Aorta (tissue), 5 donors: Measurements from ENCODE around the gene TAL1. TPM values are rescaled to one million over a fixed set of nuclear protein-coding genes. Genes with fewer than 3 reads are reported as not detected.
"Not testable (repeated sequence)": the region's sequence is repeated elsewhere in the genome, so short reads cannot be mapped to it uniquely, and the experiment has no call there.

Source experiments
- ATAC-seq: fragments of 200-7000 bp; cut with Tn5 transposase; one replicate; pipeline ENCODE4 v1.9.1; 2022; ENCODE audit warnings: moderate library complexity; ENCODE audit not compliant: low FRiP score
- DNase-seq, 2 donors: peaks; one replicate each; pipeline ENCODE4 v3.0.0-alpha.2; 2020
- H3K27ac ChIP-seq, 2 donors: one replicate each; pipeline ENCODE4 v1.5.1; 2013; ENCODE audit warnings: low read length in 2 of 2, mild to moderate bottlenecking in 2 of 2, moderate library complexity in 2 of 2, control low read depth in 1 of 2, inconsistent platforms in 1 of 2, low read depth in 1 of 2
- H3K27me3 ChIP-seq, 2 donors: one replicate each; pipeline ENCODE4 v1.6.1; 2013; ENCODE audit warnings: control low read depth in 1 of 2, low read length in 1 of 2, mild to moderate bottlenecking in 1 of 2, moderate library complexity in 1 of 2; ENCODE audit not compliant: insufficient read depth in 2 of 2, control insufficient read depth in 1 of 2
- H3K36me3 ChIP-seq, 2 donors: one replicate each; pipeline ENCODE4 v1.6.1; 2013; ENCODE audit warnings: control low read depth in 1 of 2, low read length in 1 of 2, mild to moderate bottlenecking in 1 of 2; ENCODE audit not compliant: insufficient read depth in 2 of 2, control insufficient read depth in 1 of 2
- H3K4me1 ChIP-seq, 2 donors: one replicate each; pipeline ENCODE4 v1.6.1; 2013; ENCODE audit warnings: low read length in 2 of 2, control low read depth in 1 of 2, mild to moderate bottlenecking in 1 of 2, moderate library complexity in 1 of 2; ENCODE audit not compliant: insufficient read depth in 2 of 2, control insufficient read depth in 1 of 2
- H3K4me3 ChIP-seq, 2 donors: one replicate each; pipeline ENCODE4 v1.5.1; 2013; ENCODE audit warnings: low read length in 2 of 2, control low read depth in 1 of 2, mild to moderate bottlenecking in 1 of 2
- H3K9me3 ChIP-seq: one replicate; pipeline ENCODE4 v1.6.1; 2013; ENCODE audit warnings: mild to moderate bottlenecking, low read length; ENCODE audit not compliant: control insufficient read depth
- WGBS, 2 donors: extraction: QIAGEN DNeasy Blood & Tissue Kit; methylation state at CpG; one replicate each; pipeline ENCODE4 v1.1.7; 2013; 5-methylcytosine and 5-hydroxymethylcytosine counted together
- intact Hi-C, 2 donors: fragments of 100-400 bp; cut with DNase I; formaldehyde crosslinking; loops; one replicate each; pipeline versions ENCODE4 v1.14.2 to v1.15.0; 2022
- long read RNA-seq, 2 donors: library from polyadenylated mRNA; unstranded; transcript quantifications; one replicate each; pipeline ENCODE4 v2.0.0, GENCODE V29; 2020 to 2021
- polyA plus RNA-seq, 2 donors: library from polyadenylated mRNA; stranded (reverse); fragments of 200-250 nt; gene quantifications; one replicate each; pipeline ENCODE4 v1.2.3, GENCODE V29; 2013
- total RNA-seq, 2 donors: library from RNA; stranded (reverse); fragmentation: NEBNext Ultra II Directional; extraction: Animal tissue kit (Norgen Biotek cat#: 25700); gene quantifications; one replicate each; pipeline ENCODE4 v1.2.1, GENCODE V29; 2021
- donor health status: healthy with polysubstance abuse.
- donor health status: Bipolar disorder and iron deficiency.
- donor health status: DM: no; HTN: no; CAD: no.
- donor health status: DM: no; HTN: no; CAD: no.
- donor health status: DM: yes; HTN: yes; CAD: no.

The TAL1 gene
- total RNA-seq (10 to 100 TPM in 1 of 2 donors, 1 to 10 TPM in 1; 6.0 to 12.3 TPM), polyA plus RNA-seq (under 1 TPM; 0.63 to 0.77 TPM)
- long read RNA-seq, donor 1: 0 reads
- long read RNA-seq, donor 2: 0 reads

DNA sequence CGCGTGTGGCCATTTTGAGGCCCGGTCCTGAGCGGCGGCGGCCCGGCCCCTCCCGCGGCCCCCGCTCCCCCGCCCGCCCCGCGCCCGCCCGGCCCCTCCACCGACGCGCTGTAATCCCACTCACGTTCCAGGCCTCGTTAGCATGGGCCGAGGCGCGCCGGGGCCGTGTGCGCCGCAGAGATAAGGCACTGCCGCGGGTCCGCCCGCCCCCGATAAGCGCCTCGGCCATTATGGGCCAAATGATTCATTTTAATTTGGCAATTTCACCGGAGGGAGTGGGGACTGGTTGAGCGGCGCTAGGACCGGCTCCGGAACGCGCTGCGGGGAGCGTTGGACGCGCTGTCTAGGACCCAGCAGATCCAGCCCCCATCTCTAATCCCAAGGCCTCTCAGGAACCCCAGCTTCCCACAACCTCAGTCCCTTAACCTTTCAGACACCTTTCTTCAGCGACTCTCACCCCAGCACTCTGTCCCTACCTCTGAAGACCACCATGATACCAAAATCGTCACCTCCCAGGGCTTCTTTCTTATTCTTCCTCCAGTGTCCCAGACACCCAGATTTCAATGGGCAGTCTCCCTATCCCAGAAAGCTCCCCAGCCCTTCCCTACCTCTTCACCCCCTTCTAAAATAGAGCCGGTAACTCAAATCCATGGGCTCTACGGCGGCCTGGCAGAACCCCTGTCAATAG, at the start of gene TAL1:
TAL1 (minus strand) TSS at position 39 of the 688 bp plus-strand sequence. CDS start 6,337 bp downstream, outside the sequence.
- no peaks in the 10 kb centered on the region for H3K27me3 ChIP-seq
- ATAC-seq: peak; percentile 61

DNA sequence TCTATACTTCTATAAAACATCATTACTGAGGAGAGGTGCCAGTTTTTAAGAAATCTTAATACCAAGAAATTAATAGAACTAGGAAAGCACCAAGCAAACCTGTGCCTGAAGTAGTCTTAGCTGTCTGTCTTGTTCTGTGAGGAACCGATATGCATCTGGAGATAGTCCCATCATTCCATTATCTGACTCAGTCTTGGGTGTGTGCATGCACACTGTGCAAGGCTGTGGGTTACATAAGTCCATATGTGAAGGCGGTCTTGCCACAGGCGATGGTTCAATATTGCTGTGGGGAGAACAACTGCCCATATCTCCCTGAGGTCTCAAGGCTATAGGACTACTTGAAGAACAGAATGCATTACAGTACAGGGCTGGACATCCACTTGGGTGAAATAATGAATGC, 48.1 kb upstream of the TAL1 start:
- Histone ChIP-seq H3K4me1 (no peaks in the 10 kb centered on the region), H3K27ac (no peak overlapping the region), H3K4me3 (no peak overlapping the region), H3K36me3 (no peaks in the 10 kb centered on the region), H3K9me3 (no peaks in the 10 kb centered on the region), H3K27me3 (no peaks in the 10 kb centered on the region)
- no peak for DNase-seq
- intact Hi-C loops: no loop called here
- no peak for ATAC-seq
- WGBS, 2 donors: 96 to 97% methylated on average over 3 of the region's 3 CpGs

More for the DNA sequence above, at the start of gene TAL1:
- no peak for DNase-seq
- Histone ChIP-seq H3K27ac (no peak within 1 kb of the TSS), H3K4me1 (no peaks in the 10 kb centered on the region), H3K9me3 (no peaks in the 10 kb centered on the region), H3K36me3 (no peaks in the 10 kb centered on the region), H3K4me3 (no peak within 1 kb of the TSS)
- 17 to 21% methylated on average over 45 to 51 of the region's 51 CpGs for WGBS, 2 donors
- intact Hi-C loops: loop anchor here in 1 of 2 donors (5.0 kb wide), 1 partner anchor 35 kb away; no protein-coding TSS in a partner anchor

DNA sequence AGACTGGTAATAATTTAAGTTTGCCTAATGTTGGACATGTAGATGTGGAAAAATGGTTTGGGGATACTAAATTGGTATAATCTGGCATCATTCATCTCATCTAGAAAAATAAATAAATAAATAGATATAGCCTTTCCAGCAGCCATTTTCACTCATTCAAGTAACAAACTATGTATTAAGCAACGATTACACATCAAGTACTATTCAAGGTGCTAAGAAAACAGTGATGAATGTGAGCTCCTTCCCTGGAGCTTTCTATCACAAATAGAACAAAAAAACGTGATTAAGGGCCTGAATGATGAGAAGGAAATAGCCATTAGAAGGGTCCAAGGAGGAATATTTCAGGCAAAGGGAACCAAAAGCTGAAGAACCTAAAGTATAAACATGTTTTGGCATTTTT, 44.8 kb upstream of the TAL1 start:
- WGBS, 2 donors: 78 to 83% methylated on average over 2 of the region's 2 CpGs
- H3K4me1 ChIP-seq: no peaks in the 10 kb centered on the region

DNA sequence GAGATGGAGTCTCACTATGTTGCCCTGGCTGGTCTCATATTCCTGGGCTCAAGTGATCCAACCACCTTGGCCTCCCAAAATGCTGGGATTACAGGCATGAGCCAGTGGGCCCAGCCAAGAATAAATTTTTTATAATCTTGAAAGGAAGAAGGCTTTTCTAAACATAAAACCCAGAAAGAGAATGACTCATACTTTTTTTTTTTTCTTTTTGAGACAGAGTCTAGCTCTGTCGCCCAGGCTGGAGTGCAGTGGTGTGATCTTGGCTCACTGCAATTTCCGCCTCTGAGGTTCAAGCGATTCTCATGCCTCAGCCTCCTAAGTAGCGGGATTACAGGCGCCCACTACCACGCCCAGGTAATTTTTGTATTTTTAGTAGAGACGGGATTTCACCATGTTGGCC, 43.8 kb upstream of the TAL1 start:
- H3K27ac ChIP-seq, DNase-seq, H3K9me3 ChIP-seq, H3K36me3 ChIP-seq, ATAC-seq, H3K4me3 ChIP-seq, H3K27me3 ChIP-seq, H3K4me1 ChIP-seq, intact Hi-C loops: not testable (repeated sequence)
- 64 to 67% methylated on average over 7 of the region's 7 CpGs for WGBS, 2 donors

More for the DNA sequence above, 44.8 kb upstream of the TAL1 start:
- Histone ChIP-seq H3K27ac (no peak overlapping the region), H3K27me3 (no peaks in the 10 kb centered on the region), H3K9me3 (no peaks in the 10 kb centered on the region), H3K36me3 (no peaks in the 10 kb centered on the region), H3K4me3 (no peak overlapping the region)
- intact Hi-C loops: no loop called here
- no peak for ATAC-seq
- DNase-seq: no peak

DNA sequence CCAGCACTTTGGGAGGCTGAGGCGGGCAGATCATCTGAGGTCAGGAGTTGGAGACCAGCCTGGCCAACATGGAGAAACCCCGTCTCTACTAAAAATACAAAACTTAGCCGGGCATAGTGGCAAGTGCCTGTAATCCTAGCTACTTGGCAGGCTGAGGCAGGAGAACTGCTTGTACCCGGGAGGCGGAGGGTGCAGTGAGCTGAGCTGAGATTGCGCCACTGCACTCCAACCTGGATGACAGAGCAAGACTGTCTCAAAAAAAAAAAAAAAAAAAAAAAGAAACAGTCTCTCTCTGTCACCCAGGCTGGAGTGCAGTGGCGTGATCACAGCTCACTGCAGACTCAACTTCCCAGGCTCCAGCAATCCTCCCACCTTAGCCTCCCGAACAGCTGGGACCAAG, 33.5 kb upstream of the TAL1 start:
- H3K27ac ChIP-seq, H3K9me3 ChIP-seq, intact Hi-C loops, ATAC-seq, H3K4me1 ChIP-seq, DNase-seq, H3K4me3 ChIP-seq, H3K36me3 ChIP-seq, H3K27me3 ChIP-seq: not testable (repeated sequence)
- WGBS, 2 donors: 92 to 93% methylated on average over 8 of the region's 8 CpGs

DNA sequence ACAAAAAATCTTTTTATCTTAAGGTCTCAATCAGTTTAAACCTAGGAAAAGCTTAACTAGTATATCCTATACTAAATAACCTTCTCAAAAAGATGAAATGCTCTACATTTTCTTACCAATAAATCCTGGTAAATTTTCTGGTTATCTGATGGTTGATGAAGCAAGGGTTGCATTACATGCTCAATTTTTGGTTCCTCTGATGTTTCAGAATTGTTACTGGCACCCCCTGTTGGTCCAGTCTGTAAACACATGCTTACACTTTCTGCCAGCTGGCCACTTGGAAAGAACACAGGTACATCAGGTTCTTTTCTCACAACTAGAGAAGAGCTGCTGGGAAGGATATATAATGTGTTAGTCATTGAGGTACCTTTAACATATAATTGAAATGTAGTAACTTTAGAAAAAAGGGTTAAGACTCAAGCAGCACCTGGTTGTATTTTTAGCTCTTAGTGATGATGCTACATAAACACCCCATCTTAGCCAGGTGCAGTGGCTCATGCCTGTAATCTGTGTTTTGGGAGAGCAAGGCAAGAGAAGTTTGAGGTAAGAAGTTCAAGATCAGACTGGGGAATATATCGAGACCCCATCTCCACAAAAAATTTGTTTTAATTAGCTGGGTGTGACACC, 30.9 kb upstream of the TAL1 start:
- DNase-seq: no peak
- no peak for ATAC-seq
- no peak overlapping the region for H3K27ac ChIP-seq
- H3K4me3 ChIP-seq: no peak overlapping the region
- no peaks in the 10 kb centered on the region for H3K36me3 ChIP-seq
- intact Hi-C loops: loop anchor here in 1 of 2 donors (5.0 kb wide), 1 partner anchor 81 kb away; no protein-coding TSS in a partner anchor
- H3K27me3 ChIP-seq: no peaks in the 10 kb centered on the region
- no peaks in the 10 kb centered on the region for H3K9me3 ChIP-seq
- 96 to 97% methylated on average over 1 of the region's 1 CpG for WGBS, 2 donors
- no peaks in the 10 kb centered on the region for H3K4me1 ChIP-seq

DNA sequence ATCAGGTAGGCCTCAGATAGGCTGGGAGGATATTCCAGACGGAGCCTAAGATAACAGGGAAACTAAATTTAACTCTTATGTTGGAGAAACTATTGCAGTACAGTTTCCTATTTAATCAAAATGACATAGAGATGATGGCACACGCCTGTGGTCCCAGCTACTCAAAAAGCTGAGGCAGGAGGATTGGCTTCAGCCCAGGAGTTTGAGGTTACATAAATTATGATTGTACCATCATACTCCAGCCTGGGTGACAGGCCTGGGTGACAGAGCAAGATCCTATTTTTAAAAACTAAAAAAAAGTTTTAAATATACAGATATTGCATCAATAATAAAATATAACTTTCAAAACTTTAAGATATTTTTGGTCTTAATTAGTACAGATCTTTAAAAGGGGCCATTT, 25.2 kb upstream of the TAL1 start:
- intact Hi-C loops: no loop called here
- ATAC-seq: no peak

DNA sequence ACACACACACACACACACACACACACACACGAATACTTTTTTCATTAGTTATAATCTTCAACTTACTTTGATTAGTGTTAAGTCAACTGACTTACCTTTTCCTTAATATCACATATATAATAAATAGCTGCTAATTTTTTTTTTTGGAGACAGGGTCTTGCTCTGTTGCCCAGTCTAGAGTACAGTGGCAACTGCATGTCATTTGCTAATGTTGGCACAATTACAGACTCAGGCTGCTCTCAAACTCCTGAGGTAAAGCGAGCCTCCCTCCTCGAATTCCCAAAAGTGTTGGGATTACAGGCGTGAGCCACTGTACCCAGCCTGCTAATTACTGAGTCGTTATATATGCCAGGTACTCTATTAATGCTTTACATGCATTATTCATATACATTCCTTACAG, 20.8 kb upstream of the TAL1 start:
- Histone ChIP-seq H3K9me3 (no peaks in the 10 kb centered on the region), H3K4me1 (no peaks in the 10 kb centered on the region), H3K27me3 (no peaks in the 10 kb centered on the region), H3K36me3 (no peaks in the 10 kb centered on the region), H3K4me3 (no peak overlapping the region), H3K27ac (no peak overlapping the region)
- 94 to 96% methylated on average over 5 of the region's 5 CpGs for WGBS, 2 donors
- intact Hi-C loops: no loop called here
- ATAC-seq (no peak), DNase-seq (no peak)

More for the DNA sequence above, 25.2 kb upstream of the TAL1 start:
- 54 to 63% methylated on average over 2 of the region's 2 CpGs for WGBS, 2 donors
- Histone ChIP-seq H3K9me3 (no peaks in the 10 kb centered on the region), H3K36me3 (no peaks in the 10 kb centered on the region), H3K27ac (no peak overlapping the region), H3K27me3 (no peaks in the 10 kb centered on the region), H3K4me3 (no peak overlapping the region), H3K4me1 (no peaks in the 10 kb centered on the region)
- no peak for DNase-seq

DNA sequence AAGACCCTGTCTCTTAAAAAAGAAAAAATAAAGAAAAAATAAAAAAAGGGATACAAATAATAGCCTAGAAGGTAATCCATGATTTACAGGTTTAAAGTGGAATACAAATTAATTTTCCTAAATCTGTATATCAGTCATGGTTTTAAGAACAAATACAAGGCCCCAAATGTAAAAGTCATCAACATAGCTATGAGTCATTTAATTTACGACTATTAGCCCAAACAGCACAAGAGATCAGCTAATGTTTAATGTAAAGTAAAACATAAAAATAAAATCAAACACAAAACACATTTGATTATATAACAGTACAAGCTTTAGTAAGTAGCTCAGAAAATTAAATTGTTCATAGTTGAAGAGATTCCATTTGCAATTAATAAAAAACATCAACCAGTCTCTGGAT, 20.3 kb upstream of the TAL1 start:
- ATAC-seq: no peak
- Histone ChIP-seq H3K9me3 (no peaks in the 10 kb centered on the region), H3K27me3 (no peaks in the 10 kb centered on the region), H3K36me3 (no peaks in the 10 kb centered on the region), H3K27ac (no peak overlapping the region), H3K4me1 (no peaks in the 10 kb centered on the region), H3K4me3 (no peak overlapping the region)
- intact Hi-C loops: no loop called here
- DNase-seq: no peak
- 82 to 90% methylated on average over 1 of the region's 1 CpG for WGBS, 2 donors
